ENCODE results near the gene NSD2.

GRCh38 chr4:1979477-1980196 is 108.4 kb downstream of the NSD2 start:
- TF ChIP-seq CTCF (tag by site-specific recombination; IDR thresholded peaks at IDR 0.05) = no peak
- TF ChIP-seq ZNF791 (tag by site-specific recombination; IDR thresholded peaks at IDR 0.05) = no peak
- TF ChIP-seq ZNF324 (tag by site-specific recombination; IDR thresholded peaks at IDR 0.05) = no peak
- no peak for TF ChIP-seq ZNF354C (tag by site-specific recombination; IDR thresholded peaks at IDR 0.05; ENCODE audit: borderline replicate concordance, low read depth)
- no peak for TF ChIP-seq KLF10 (tag by site-specific recombination; IDR thresholded peaks at IDR 0.05)
- TF ChIP-seq ZNF24 (tag by site-specific recombination; IDR thresholded peaks at IDR 0.05) = no peak
